Esophagus muscularis mucosa (tissue), 4 donors: Measurements from ENCODE around the gene DSCAM. TPM values are rescaled to one million over a fixed set of nuclear protein-coding genes. Genes with fewer than 3 reads are reported as not detected.

Experiments
- DNase-seq: peaks from one replicate; pipeline ENCODE4 v3.0.0-alpha.2; 2017; ENCODE audit errors: extremely low spot score
- H3K27ac ChIP-seq, 4 donors: fragments of 200-600 bp; sonication (generic); replicated peaks in 1 of 4; 1 replicate in 3 of 4; 2 replicates in 1 of 4; pipeline ENCODE4 v1.5.1; 2016 to 2019; ENCODE audit warnings: mild to moderate bottlenecking in 1 of 4
- H3K27me3 ChIP-seq, 4 donors: fragments of 200-600 bp; sonication (generic); one replicate each; pipeline versions ENCODE4 v1.5.1 to v1.6.0; 2016 to 2019
- H3K36me3 ChIP-seq, 4 donors: fragments of 200-600 bp; sonication (generic); one replicate each; pipeline ENCODE4 v1.5.1; 2016 to 2019
- H3K4me1 ChIP-seq, 4 donors: fragments of 200-600 bp; sonication (generic); one replicate each; pipeline ENCODE4 v1.5.1; 2016 to 2019
- H3K4me3 ChIP-seq, 4 donors: fragments of 200-600 bp; sonication (generic); 1 replicate in 2 of 4; 2 replicates in 2 of 4; pipeline ENCODE4 v1.5.1; 2016 to 2019; ENCODE audit warnings: mild to moderate bottlenecking in 4 of 4, moderate library complexity in 1 of 4
- H3K9me3 ChIP-seq, 4 donors: fragments of 200-600 bp; sonication (generic); 1 replicate in 3 of 4; 2 replicates in 1 of 4; pipeline ENCODE4 v1.5.1; 2016 to 2019
- EP300 ChIP-seq: sonication (generic); formaldehyde crosslinking; IDR thresholded peaks from one replicate; pipeline ENCODE4 v1.6.1; 2017; ENCODE audit warnings: antibody characterized with exemption
- POLR2A ChIP-seq: fragments of 450-650 bp; IDR thresholded peaks from one replicate; pipeline ENCODE4 v1.6.1; 2017; ENCODE audit warnings: antibody characterized with exemption, moderate library complexity, mild to moderate bottlenecking, low read depth
- POLR2AphosphoS5 ChIP-seq, 2 donors: sonication (generic); formaldehyde crosslinking; IDR thresholded peaks; one replicate each; pipeline ENCODE4 v1.6.1; 2017; ENCODE audit warnings: antibody characterized with exemption in 2 of 2
- WGBS: methylation state at CpG from one replicate; pipeline ENCODE4 v1.1.5; 2018; 5-methylcytosine and 5-hydroxymethylcytosine counted together
- intact Hi-C: fragments of 100-400 bp; cut with DNase I; formaldehyde crosslinking; loops from one replicate; pipeline ENCODE4 v1.15.1; 2023
- total RNA-seq, 4 donors: library from RNA; depleted of rRNA; stranded (reverse); fragments of >200 nt; gene quantifications; one replicate each; pipeline versions ENCODE4 v1.1.0 to v1.2.1, GENCODE V29; 2016
- TF ChIP-seq, protein P1 (sequence below), 3 experiments: fragments of 200-600 bp in 2 of 3; fragments of 450-650 bp in 1 of 3; sonication (generic) in 2 of 3; IDR thresholded peaks; one replicate each; pipeline ENCODE4 v1.5.1; 2017 to 2019; ENCODE audit warnings: antibody characterized with exemption in 3 of 3, mild to moderate bottlenecking in 2 of 3, moderate library complexity in 1 of 3

DSCAM gene
- total RNA-seq, 4 donors from 2014 or later, result 0.06 to 0.42 (median 0.17) TPM; not detected in 1

GRCh38 chr21:40671716-40672115 lies 175.2 kb downstream of the DSCAM start:
- intact Hi-C loops, result no loop called here
- no peak overlapping the region for H3K27ac ChIP-seq
- no peak overlapping the region for H3K4me3 ChIP-seq
- no peaks in the 10 kb centered on the region for H3K9me3 ChIP-seq
- no peaks in the 10 kb centered on the region for H3K4me1 ChIP-seq
- no peaks in the 10 kb centered on the region for H3K27me3 ChIP-seq
- TF ChIP-seq POLR2A (no peak), POLR2AphosphoS5 (IDR thresholded peaks at IDR 0.05) (no peak), EP300 (no peak)
- TF ChIP-seq, protein P1, sequence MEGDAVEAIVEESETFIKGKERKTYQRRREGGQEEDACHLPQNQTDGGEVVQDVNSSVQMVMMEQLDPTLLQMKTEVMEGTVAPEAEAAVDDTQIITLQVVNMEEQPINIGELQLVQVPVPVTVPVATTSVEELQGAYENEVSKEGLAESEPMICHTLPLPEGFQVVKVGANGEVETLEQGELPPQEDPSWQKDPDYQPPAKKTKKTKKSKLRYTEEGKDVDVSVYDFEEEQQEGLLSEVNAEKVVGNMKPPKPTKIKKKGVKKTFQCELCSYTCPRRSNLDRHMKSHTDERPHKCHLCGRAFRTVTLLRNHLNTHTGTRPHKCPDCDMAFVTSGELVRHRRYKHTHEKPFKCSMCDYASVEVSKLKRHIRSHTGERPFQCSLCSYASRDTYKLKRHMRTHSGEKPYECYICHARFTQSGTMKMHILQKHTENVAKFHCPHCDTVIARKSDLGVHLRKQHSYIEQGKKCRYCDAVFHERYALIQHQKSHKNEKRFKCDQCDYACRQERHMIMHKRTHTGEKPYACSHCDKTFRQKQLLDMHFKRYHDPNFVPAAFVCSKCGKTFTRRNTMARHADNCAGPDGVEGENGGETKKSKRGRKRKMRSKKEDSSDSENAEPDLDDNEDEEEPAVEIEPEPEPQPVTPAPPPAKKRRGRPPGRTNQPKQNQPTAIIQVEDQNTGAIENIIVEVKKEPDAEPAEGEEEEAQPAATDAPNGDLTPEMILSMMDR (IDR thresholded peaks at IDR 0.05), result no peak
- WGBS, result 68% methylated on average over 2 of the region's 2 CpGs
- no peak for DNase-seq
- H3K36me3 ChIP-seq, result no peaks in the 10 kb centered on the region

DNA sequence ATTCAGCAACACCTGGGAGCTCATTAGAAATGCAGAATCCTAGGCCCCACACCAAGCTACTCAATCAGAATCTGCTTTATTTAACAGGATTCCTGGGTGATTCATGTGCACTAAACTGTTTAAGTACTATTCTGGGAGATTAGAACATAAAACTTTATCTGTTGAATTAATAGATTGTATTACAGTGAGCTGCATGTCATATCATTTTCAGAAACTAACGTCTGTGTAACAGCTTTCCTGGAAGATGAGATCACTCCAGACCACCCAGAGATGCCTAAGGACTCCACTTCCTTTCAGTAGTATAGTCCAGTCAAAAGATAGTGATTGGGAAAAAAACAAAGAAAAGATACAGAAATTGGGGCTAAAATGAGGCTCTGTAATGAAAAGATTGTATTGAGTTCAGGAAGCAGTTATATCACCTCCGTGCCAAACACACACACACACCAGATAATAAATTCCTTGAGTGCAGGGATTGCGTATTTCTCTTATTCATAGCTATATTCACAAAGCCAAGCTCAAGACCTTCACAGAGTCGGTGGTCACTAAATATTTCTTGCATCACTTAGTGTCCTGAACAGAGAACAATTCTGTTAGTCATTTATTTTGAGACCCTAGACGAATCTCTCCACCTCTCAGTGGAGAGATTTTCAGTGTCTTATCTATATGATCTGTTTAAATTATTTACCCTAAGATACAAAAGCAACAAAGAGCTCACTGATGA lies 178.2 kb downstream of the DSCAM start:
- WGBS, result 42% methylated on average over 5 of the region's 5 CpGs
- Histone ChIP-seq H3K4me1 (no peaks in the 10 kb centered on the region), H3K36me3 (no peaks in the 10 kb centered on the region), H3K9me3 (no peaks in the 10 kb centered on the region), H3K27ac (no peak overlapping the region), H3K27me3 (no peaks in the 10 kb centered on the region), H3K4me3 (no peak overlapping the region)
- intact Hi-C loops, result no loop called here
- TF ChIP-seq, protein P1 (IDR thresholded peaks at IDR 0.05), result no peak
- TF ChIP-seq EP300 (no peak), POLR2AphosphoS5 (IDR thresholded peaks at IDR 0.05) (no peak), POLR2A (no peak)
- no peak for DNase-seq

DNA sequence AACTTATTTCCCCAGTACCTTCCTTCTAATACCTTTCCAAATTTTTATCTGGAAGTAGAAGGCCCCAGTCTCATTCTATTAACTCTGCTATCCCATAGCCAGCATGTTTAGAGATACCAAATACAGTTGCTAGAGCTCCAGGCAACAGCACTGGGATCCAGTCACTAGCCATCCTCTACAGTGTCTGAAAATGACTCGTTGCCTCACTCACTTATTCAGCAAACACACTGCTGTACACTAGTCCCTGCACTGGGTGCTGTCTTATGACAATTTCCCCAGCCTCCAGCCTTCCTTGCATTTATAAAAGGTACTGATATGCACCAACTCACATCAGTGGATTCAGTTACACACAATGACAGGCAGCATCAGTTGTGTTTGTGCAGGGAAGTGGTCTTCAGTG lies 179.0 kb downstream of the DSCAM start:
- no peaks in the 10 kb centered on the region for H3K9me3 ChIP-seq
- H3K27me3 ChIP-seq, result no peaks in the 10 kb centered on the region
- intact Hi-C loops, result no loop called here
- WGBS, result 80% methylated on average over 1 of the region's 1 CpG
- H3K36me3 ChIP-seq, result no peaks in the 10 kb centered on the region
- H3K4me1 ChIP-seq, result no peaks in the 10 kb centered on the region
- no peak overlapping the region for H3K27ac ChIP-seq
- DNase-seq, result no peak
- H3K4me3 ChIP-seq, result no peak overlapping the region
- TF ChIP-seq EP300 (no peak), POLR2AphosphoS5 (IDR thresholded peaks at IDR 0.05) (no peak), POLR2A (no peak)
- TF ChIP-seq, protein P1 (IDR thresholded peaks at IDR 0.05), result no peak

DNA sequence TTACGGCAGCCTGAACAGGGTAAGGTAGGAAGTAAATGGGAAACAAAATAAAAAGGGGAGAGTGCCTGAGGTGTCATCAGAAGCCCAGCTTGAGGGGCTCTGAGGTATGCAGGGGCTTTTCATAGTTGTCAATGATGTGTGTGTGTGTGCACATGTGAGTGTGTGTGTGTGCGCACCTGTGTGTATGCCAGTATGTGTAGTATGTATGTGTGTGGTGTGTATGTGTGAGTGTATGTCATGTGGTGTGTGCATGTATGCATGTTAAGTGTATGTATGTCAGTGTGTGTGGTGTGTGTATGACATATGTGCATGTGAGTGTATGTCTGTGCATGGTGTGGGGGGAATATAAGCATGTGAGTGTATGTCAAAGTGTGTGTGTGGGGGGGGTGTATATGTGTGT lies 184.1 kb downstream of the DSCAM start:
- Histone ChIP-seq H3K4me3 (no peak overlapping the region), H3K27me3 (no peaks in the 10 kb centered on the region), H3K36me3 (no peaks in the 10 kb centered on the region), H3K9me3 (no peaks in the 10 kb centered on the region), H3K27ac (no peak overlapping the region), H3K4me1 (no peaks in the 10 kb centered on the region)
- TF ChIP-seq, protein P1 (IDR thresholded peaks at IDR 0.05), result no peak
- no peak for TF ChIP-seq POLR2AphosphoS5 (IDR thresholded peaks at IDR 0.05)
- TF ChIP-seq POLR2A, result no peak
- TF ChIP-seq EP300, result no peak
- 87% methylated on average over 2 of the region's 2 CpGs for WGBS
- intact Hi-C loops, result no loop called here
- no peak for DNase-seq

DNA sequence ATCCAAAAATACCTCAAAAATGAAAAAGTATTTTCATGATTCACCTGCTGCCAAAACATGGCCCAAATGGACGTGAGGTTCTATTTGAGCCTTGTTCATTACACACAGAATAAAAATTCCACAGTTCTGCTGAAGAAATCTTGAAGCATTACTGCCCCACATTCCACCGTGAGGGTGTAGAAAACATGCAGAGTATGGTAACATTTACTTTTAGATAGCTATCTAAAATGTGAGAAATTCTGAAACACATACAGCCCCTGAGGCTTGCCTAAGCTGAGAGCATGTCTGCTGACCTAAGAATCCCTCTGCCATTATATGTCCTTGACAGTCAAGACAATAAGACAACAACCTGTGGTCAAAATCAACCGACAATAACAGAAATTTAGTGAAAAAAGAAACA lies 186.5 kb downstream of the DSCAM start:
- Histone ChIP-seq H3K4me3 (no peak overlapping the region), H3K9me3 (no peaks in the 10 kb centered on the region), H3K36me3 (no peaks in the 10 kb centered on the region), H3K27ac (no peak overlapping the region), H3K27me3 (peaks cover 0 to 3% (median 0%) of the 10 kb centered on the region in 4 donors), H3K4me1 (no peaks in the 10 kb centered on the region)
- intact Hi-C loops, result no loop called here
- WGBS, result 71% methylated on average over 3 of the region's 3 CpGs
- no peak for DNase-seq
- TF ChIP-seq POLR2A, result no peak
- TF ChIP-seq, protein P1 (IDR thresholded peaks at IDR 0.05), result no peak
- no peak for TF ChIP-seq POLR2AphosphoS5 (IDR thresholded peaks at IDR 0.05)
- TF ChIP-seq EP300, result no peak
